HEK293T (cell line): ENCODE measurements around the gene AMER2.

Experiments
- CTCF ChIA-PET: fragments of 350-600 bp; formaldehyde crosslinking; extraction: SDS; loops from one replicate; lab custom pipeline; 2021; ENCODE audit warnings: antibody characterized with exemption, inconsistent platforms; lab: Yijun Ruan, JAX
- POLR2A ChIA-PET: fragments of 350-600 bp; formaldehyde crosslinking; extraction: SDS; loops from one replicate; lab custom pipeline; 2020; ENCODE audit warnings: antibody characterized with exemption, inconsistent platforms; lab: Yijun Ruan, JAX
- DNase-seq: peaks from one replicate; pipeline ENCODE4 v3.0.0; 2012; ENCODE audit warnings: mixed read lengths; ENCODE audit errors: extremely low spot score
- ARNT ChIP-seq: fragments of 450-650 bp; IDR thresholded peaks from 2 replicates; pipeline ENCODE4 v1.6.1; 2017; ENCODE audit warnings: mild to moderate bottlenecking
- BHLHE40 ChIP-seq: fragments of 450-650 bp; IDR thresholded peaks from 2 replicates; pipeline ENCODE4 v1.6.1; 2016; ENCODE audit warnings: mild to moderate bottlenecking, moderate library complexity, borderline replicate concordance
- CTBP1 ChIP-seq: fragments of 450-650 bp; IDR thresholded peaks from 2 replicates; pipeline ENCODE4 v1.6.1; 2016; ENCODE audit warnings: borderline replicate concordance
- ELF4 ChIP-seq: fragments of 450-650 bp; IDR thresholded peaks from 2 replicates; pipeline ENCODE4 v1.6.1; 2017; ENCODE audit warnings: antibody characterized with exemption
- FOXA1 ChIP-seq: fragments of 450-650 bp; IDR thresholded peaks from 2 replicates; pipeline ENCODE4 v1.6.1; 2016; ENCODE audit warnings: mild to moderate bottlenecking
- FOXK2 ChIP-seq: fragments of 450-650 bp; IDR thresholded peaks from 2 replicates; pipeline ENCODE4 v1.6.1; 2016; ENCODE audit warnings: mild to moderate bottlenecking
- FOXM1 ChIP-seq: fragments of 450-650 bp; IDR thresholded peaks from 2 replicates; pipeline ENCODE4 v1.6.1; 2017; ENCODE audit warnings: mild to moderate bottlenecking, borderline replicate concordance
- HDGF ChIP-seq: fragments of 450-650 bp; IDR thresholded peaks from 2 replicates; pipeline ENCODE4 v1.6.1; 2017; ENCODE audit warnings: antibody characterized with exemption, borderline replicate concordance
- L3MBTL2 ChIP-seq: fragments of 450-650 bp; conservative IDR thresholded peaks from 2 replicates; pipeline ENCODE4 v1.6.1; 2016; ENCODE audit warnings: mild to moderate bottlenecking
- LEF1 ChIP-seq: fragments of 450-650 bp; IDR thresholded peaks from 2 replicates; pipeline ENCODE4 v1.6.1; 2017; ENCODE audit warnings: mild to moderate bottlenecking, borderline replicate concordance
- NFRKB ChIP-seq: fragments of 450-650 bp; IDR thresholded peaks from 2 replicates; pipeline ENCODE4 v1.6.1; 2016; ENCODE audit warnings: mild to moderate bottlenecking, moderate library complexity
- PKNOX1 ChIP-seq: fragments of 450-650 bp; IDR thresholded peaks from 2 replicates; pipeline ENCODE4 v1.6.1; 2016
- SP1 ChIP-seq: fragments of 450-650 bp; IDR thresholded peaks from 2 replicates; pipeline ENCODE4 v1.6.1; 2017
- SUZ12 ChIP-seq: fragments of 450-650 bp; IDR thresholded peaks from 2 replicates; pipeline ENCODE4 v1.6.1; 2016; ENCODE audit warnings: mild to moderate bottlenecking
- TARDBP ChIP-seq: fragments of 450-650 bp; IDR thresholded peaks from 2 replicates; pipeline ENCODE4 v1.6.1; 2016
- ZNF384 ChIP-seq: fragments of 450-650 bp; IDR thresholded peaks from 2 replicates; pipeline ENCODE4 v1.6.1; 2016

The AMER2 gene

GRCh38 chr13:25190771-25191170 is 18.7 kb upstream of the AMER2 start:
- no peak for DNase-seq
- ChIA-PET POLR2A (no interaction called here), CTCF (no interaction called here)
- TF ChIP-seq FOXA1 (no peak), LEF1 (no peak), L3MBTL2 (no peak), BHLHE40 (no peak), SP1 (no peak), ARNT (no peak), NFRKB (no peak), FOXM1 (no peak), TARDBP (no peak), FOXK2 (no peak)

GRCh38 chr13:25190256-25190655 is 18.2 kb upstream of the AMER2 start:
- POLR2A ChIA-PET, result no interaction called here
- CTCF ChIA-PET, result interaction anchor here (0.6 kb wide), 1 partner anchor 12 kb away, joined by 3 read pairs; no protein-coding TSS in a partner anchor
- no peak for DNase-seq

GRCh38 chr13:25187596-25187995 is 15.5 kb upstream of the AMER2 start:
- POLR2A ChIA-PET, result no interaction called here
- TF ChIP-seq LEF1 (no peak), ELF4 (no peak), HDGF (no peak), SP1 (no peak), FOXA1 (no peak), FOXK2 (no peak), TARDBP (no peak), PKNOX1 (no peak), SUZ12 (no peak), CTBP1 (no peak), FOXM1 (no peak), L3MBTL2 (no peak)
- CTCF ChIA-PET, result no interaction called here
- DNase-seq, result no peak

More at GRCh38 chr13:25190256-25190655, 18.2 kb upstream of the AMER2 start:
- TF ChIP-seq ARNT (no peak), SP1 (no peak), L3MBTL2 (no peak), FOXM1 (no peak), BHLHE40 (no peak), FOXK2 (no peak), HDGF (no peak), SUZ12 (no peak), NFRKB (no peak), FOXA1 (no peak), PKNOX1 (no peak), CTBP1 (no peak), LEF1 (no peak), ELF4 (no peak), TARDBP (no peak), ZNF384 (no peak)

GRCh38 chr13:25186187-25186586 is 14.1 kb upstream of the AMER2 start:
- TF ChIP-seq ZNF384, result no peak
- DNase-seq, result no peak
- CTCF ChIA-PET, result no interaction called here
- POLR2A ChIA-PET, result interaction anchor here (0.7 kb wide), 1 partner anchor 12 kb away, joined by 3 read pairs; no protein-coding TSS in a partner anchor

GRCh38 chr13:25181597-25181996 is 9.5 kb upstream of the AMER2 start:
- no peak for TF ChIP-seq SP1
- no peak for DNase-seq
- ChIA-PET POLR2A (no interaction called here), CTCF (no interaction called here)

GRCh38 chr13:25180775-25181537 is 8.9 kb upstream of the AMER2 start:
- POLR2A ChIA-PET, result no interaction called here
- TF ChIP-seq ARNT (no peak), FOXK2 (no peak), ELF4 (no peak), PKNOX1 (no peak), L3MBTL2 (no peak), TARDBP (no peak), CTBP1 (no peak), ZNF384 (no peak), HDGF (no peak), SUZ12 (no peak), FOXA1 (no peak), FOXM1 (no peak), LEF1 (no peak), BHLHE40 (no peak), NFRKB (no peak), SP1 (no peak)
- DNase-seq, result no peak
- CTCF ChIA-PET, result interaction anchor here (0.7 kb wide), 2 partner anchors 9 to 111 kb away, joined by 4 to 6 read pairs; partner anchors contain the start of gene AMER2
